GM19193 (cell line): Measurements from ENCODE around the gene CCL18.

Experiments used
- POLR2A ChIP-seq: IDR thresholded peaks from 4 replicates; pipeline ENCODE4 v1.6.1; 2011; ENCODE audit not compliant: insufficient read depth, insufficient read length; ENCODE audit errors: extremely low read depth

CCL18 gene, protein sequence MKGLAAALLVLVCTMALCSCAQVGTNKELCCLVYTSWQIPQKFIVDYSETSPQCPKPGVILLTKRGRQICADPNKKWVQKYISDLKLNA

DNA sequence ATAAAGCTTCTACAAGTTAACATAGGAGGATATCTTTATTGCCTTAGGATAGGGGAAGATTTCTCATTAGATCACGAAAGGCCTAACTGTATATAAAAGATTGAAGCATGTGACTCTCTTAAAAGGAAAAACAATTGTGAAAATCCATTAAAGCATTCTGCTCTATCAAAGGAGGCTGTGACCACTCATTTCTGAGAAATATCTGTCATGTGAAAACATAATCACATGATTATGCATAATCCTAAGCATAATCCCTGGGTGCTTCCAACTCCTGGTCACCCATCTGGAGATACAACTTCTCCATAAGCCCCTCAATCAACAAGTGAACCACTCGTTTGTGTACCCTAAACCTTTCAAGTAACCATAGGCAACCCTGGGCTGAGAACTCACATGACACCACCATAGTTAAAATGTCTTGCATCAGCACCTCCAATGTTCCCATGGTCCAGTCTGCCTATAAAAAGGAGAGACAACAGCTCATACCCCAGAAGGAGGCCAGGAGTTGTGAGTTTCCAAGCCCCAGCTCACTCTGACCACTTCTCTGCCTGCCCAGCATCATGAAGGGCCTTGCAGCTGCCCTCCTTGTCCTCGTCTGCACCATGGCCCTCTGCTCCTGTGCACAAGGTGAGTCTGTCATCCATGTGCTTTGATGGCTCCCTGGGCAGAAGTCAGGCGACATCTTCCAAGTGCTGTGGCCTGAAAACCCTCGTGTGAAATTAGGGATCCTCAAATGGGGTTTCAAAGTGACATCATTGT is at the start of gene CCL18:
CCL18 (plus strand) TSS at position 487 of the 756 bp plus-strand sequence; CDS start at position 558, 71 bp downstream.
- TF ChIP-seq POLR2A, result no peak

DNA sequence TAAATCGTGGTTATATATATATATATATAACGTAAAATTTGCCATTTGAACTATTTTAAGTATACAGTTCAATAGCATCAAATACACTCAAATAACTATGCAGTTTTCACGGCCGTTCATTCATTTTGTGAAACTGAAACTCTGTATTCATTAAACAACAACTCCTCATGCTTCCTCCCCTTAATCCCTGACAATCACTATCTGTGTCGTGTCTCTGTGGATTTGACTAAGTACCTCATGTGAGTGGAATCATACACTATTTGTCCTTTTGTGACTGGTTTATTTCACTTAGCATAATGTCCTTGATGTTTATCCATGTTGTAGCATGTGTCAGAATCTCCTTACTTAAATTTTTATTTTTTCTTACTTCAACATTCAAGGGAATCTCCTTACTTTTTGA is 49.1 kb upstream of the CCL18 start:
- TF ChIP-seq POLR2A, result no peak

DNA sequence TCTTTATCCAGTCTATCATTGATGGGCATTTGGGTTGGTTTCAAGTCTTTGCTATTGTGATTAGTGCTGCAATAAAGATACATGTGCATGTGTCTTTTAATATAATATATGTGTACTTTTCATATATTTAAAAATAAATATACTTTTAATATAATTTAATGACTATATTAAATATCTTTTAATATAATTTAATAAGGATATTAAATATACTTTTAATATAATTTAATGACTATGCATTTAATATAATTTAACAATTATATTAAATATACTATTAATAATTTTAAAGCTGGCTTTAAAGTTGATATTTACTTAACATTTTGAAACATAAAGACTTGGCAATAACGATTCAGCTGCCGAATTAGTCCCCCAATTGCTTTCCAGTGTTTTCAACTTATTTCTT is 47.5 kb upstream of the CCL18 start:
- no peak for TF ChIP-seq POLR2A

DNA sequence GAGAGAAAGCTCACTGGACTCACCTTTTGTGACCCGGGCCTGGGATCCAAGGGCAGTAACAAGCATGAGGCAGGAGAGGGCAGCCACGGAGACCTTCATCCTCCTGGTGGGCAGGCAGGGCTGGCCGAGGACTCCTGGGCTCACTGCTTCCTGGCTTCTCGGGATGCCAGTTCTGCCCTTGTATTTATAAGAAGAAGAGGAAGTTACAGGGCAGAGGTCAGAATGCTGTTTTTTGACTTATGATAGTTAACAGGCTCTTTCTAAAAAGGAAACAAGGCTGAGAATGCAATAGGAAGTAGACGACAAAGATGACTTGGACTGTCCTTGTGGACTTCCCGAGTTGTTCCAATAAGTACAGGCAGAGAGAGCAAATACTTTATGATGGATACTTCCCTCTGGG is 46.3 kb upstream of the CCL18 start, which contains the start of gene CCL23:
CCL23 (minus strand) TSS at position 174 of the 400 bp plus-strand sequence; CDS start at position 99, 75 bp downstream.
- no peak for TF ChIP-seq POLR2A

DNA sequence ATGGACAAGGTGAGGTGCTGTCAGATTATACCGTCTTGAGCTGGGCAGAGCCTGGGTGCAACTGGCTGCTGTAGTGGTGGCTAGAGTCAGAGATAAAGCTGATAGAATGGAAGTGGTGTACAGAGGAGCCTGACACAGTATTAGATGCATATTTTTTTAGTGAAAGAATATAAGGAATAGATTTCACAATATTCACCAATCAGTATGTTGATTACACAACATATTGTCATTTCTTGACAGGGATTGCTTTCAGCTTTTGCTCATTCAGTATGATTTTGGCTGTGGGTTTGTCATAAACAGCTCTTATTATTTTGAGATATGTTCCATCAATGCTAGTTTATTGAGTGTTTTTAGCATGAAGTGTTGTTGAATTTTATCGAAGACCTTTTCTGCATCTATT is 44.6 kb upstream of the CCL18 start:
- TF ChIP-seq POLR2A, result no peak

DNA sequence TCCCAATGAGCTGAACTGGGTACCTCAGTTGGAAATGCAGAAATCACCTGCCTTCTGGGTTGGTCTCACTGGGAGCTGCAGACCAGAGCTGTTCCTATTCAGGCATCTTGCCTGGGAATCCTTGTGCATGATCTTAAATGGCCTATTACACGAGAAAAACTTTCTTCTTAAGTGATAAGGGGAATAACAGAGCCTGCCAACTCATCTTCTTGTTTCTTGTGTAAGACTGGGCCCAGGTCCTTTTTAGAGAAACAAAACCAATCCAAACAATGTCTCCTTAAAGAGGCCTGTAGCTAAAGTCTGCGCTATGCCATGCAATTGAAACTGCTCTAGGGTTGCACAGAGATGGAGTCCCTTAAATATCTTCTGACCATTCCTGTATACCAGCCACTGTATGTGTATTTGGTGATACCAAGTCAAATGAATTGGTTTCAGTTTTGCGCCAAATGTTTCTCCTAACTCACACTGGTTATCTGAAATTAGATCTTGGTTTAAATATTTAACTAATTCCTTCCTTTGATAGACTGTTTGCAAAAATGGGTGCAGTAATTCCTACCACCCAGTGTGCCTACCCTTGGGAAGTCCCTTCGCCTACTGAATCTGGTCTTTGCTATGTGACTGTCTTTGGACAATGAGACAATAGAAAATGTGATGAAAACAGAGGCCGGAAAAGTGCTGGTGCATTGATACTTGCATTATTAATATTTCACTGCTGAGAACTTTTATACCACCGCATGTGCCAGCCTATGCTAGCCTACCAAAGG is 39.8 kb upstream of the CCL18 start:
- no peak for TF ChIP-seq POLR2A

DNA sequence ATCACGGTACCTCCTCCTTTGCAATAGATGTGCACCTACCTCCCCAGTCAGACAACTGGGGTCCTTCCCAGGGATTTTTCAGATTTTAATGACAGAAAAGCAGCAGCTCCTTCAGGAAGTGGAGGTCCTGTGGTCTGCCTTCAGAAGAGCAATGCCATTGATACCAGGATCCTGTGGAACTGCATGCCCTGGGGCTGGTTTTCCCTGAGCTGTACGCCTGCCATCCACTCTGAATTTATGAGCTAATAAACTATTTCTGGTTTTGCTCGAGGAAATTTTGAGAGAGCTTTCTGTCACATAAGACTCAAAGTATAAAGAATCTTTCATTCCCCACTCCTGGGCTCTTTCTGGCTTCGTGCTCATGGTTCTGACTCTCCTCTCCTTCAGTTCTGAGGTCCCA is 36.3 kb upstream of the CCL18 start:
- TF ChIP-seq POLR2A, result no peak

DNA sequence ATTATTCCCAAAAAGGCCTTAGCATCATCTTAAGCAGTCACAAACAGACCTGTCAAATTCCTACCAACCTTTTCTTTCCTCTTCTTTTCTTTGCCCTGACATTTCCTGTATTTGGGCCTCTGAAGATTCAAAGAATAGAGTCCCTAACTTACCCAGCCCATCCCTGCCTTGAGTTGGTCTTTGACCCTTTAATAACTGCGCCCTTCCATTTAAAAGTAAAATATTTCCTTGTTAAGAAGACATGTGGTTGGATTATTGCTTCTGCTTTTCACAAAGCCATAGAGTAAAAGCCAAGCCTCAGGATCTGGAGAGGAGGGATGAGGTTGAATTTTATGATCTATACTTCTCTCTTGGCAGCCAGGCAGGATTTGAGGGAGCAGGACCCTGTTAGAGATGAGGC is 33.1 kb upstream of the CCL18 start:
- no peak for TF ChIP-seq POLR2A

DNA sequence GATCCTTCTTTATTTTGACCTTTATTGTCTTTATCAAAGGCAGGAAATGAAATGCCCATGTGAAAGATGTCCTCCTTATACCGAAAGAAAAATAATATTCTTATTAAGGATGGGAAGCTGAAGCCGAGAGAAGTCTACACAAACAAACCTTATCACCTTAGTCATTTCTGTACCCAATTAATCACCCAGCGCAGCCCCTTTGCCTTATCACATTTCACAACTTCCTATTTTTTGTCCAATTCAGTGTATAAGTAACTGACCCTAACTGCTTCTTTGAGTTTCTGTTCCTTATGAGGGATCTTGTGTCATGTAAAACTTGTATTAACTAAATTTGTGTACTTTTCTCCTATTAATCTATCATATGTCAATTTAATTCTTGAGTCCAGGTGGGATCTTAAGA is 29.9 kb upstream of the CCL18 start:
- TF ChIP-seq POLR2A, result no peak

DNA sequence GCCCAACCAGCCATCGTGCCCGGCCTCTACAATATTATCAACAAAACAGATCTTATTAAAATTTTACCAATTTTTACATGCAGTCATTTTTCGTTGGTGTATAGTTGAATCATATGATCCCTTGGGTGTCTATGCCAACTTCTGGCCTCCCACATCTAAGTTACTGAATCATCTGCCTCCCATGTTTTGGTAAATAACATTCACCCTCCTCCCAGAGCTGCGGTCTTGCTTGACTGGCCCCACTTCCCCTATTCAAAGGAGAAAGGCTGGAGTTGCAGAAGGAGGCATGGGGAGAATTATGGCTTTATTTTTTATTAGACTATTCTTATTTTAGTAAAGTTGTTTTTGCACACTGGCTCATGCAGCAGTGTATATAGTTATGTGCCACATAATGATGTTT is 27.8 kb upstream of the CCL18 start:
- TF ChIP-seq POLR2A, result no peak

DNA sequence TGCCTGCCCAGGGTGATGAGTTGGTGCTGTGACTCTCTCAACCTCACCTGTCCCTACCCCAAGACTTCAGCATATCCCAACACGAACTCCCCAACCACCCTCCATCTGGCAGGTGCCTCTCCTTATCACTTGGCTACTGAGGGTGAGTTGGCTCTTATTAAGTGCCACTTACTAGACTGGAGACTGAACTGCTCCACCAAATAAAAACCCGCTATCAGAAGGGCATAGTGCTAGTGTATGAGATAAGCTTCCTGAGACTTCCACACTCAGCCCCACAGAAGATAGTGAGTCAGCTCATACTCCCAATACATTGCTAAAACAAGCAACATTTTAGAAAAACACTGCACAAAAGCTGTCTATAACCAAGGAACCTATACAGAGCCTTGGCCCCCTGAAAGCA is 16.0 kb upstream of the CCL18 start:
- TF ChIP-seq POLR2A, result no peak

DNA sequence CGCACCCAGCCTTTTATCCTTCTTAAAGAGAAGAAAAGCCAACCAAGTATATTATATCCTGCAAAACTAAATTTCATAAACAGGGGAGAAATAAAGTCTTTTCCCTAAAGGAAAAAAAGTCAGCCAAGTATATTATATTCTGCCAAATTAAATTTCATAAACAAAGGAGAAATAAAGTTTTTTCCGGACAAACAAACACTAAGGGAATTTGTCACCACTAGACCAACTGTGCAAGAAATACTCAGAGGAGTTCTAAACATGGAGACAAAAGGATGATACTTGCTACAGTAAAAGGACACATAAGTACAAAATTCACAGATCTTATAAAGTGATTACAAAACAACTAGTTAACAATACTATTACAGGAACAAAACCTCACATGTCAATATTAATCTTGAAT is 14.4 kb upstream of the CCL18 start:
- TF ChIP-seq POLR2A, result no peak

DNA sequence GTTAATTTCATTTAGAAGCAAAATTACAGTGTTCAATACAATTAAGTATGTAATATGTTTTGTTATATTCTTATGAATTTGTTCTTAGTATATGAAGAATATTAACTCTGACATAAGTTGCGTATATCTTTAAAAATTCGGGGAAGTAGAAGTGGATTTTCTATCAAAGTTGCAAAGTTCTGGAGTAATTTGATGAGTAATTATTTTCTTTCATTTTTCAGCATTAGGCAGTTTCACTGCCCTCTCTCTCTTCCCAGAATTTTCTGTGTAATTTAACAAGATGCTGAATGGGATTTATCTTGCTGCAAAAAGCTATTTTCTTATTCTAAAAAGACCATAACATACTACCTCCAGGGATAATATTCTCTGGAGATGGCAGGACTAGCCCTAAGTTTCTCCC is 8.9 kb upstream of the CCL18 start:
- no peak for TF ChIP-seq POLR2A

DNA sequence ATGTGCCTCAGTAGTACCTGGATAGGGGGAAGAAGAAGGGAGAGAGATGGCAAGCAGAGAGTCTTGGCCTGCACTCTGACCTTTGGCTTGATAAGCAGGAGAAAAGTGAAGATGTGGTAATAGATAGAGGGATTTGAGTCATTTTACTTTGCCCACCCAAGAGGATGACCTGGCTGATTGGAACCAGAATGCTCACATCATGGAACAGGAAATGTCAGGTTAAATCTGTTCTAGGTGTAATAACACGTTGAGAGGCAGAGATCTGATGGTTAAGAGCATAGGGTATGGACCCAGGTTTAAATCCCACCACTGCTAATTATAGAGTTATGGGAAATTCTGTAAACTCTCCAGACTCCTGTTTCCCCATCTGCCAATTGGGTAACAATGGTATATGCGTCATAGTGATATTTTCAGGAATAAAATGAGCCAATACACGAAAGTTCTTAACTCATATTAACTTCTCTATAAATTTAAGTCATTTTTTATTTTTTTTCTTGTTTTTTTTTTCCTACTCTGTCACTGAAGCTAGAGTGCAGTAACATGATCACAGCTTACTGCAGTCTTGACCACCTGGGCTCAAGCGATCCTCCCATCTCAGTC is 8.1 kb upstream of the CCL18 start:
- TF ChIP-seq POLR2A, result no peak

DNA sequence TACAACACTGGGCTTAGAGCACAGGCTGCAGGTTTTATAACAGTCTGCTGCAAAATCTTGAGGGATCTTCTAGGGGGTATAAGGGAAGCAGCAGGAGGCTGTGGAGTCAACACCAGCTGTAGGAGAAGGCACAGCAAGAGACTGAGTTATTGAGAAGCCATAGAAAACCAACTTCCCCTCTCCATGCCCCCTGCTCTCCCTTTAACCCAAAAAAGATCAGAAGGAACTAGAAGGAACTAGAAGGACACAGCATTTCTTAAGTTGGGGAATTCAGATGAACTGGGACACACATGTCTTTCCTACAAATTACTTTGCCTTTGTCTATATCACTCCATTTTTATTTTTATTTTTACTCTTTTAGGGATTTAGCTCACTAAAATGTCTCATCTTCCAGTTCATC is 6.2 kb upstream of the CCL18 start:
- TF ChIP-seq POLR2A, result no peak
